PC-9 (cell line): ENCODE measurements around the gene ALCAM.

Experiments used
- CTCF ChIP-seq: fragments of 200-600 bp; sonication (generic); conservative IDR thresholded peaks from 2 replicates; pipeline ENCODE4 v1.6.1; 2017; ENCODE audit warnings: mixed run types, antibody characterized with exemption, mild to moderate bottlenecking, moderate library complexity
- EZH2 ChIP-seq: fragments of 200-600 bp; sonication (generic); IDR thresholded peaks from 2 replicates; pipeline ENCODE4 v1.8.0; 2017; ENCODE audit warnings: antibody characterized with exemption, low read depth

GRCh38 chr3:105339946-105340345 lies 26.8 kb upstream of the ALCAM start:
- TF ChIP-seq EZH2 (no peak), CTCF (no peak)
